Measurements from ENCODE around the gene NUP107.

Gene NUP107

DNA sequence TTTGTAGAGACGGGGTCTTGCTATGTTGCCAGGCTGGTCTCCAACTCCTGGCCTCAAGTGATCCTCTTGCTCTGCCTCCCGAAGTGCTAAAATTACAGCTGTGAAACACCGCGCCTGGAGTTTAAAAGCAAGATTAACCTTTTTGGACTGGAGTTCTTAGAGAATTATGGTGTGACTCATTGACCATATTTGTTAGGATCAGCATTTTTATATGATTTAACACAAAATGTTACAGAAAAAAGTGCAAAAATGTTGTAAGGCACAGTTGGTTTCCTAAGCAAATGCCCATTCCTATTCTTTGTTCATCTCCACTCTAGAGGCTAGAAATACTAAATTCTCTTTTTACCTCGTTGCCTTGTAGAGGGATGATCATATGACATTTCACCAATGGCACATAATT lies 86.8 kb downstream of the NUP107 start:
- no peak for DNase-seq (ENCODE audit: low read depth)

DNA sequence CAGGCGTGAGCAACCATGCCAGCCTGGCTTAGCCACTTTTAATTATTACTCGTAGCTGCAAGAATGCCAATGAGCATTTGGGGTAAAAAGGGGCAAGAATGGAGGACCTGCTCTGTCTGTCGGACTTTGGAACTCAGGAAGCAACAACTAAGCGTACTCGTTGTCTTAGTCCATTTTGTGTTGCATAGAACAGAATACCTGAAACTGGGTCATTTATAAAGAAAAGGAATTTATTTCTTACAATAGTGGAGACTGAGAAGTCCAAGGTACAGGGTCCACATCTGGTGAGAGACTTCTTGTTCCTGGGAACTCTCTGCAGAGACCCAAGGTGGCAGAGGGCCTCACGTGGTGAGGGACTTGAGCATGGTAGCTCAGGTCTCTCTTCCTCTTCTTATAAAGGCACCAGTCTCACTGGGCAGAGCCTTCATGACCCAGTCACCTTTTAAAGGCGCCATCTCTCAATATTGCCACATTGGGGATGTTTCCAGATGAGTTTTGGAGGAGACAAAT lies 88.4 kb downstream of the NUP107 start:
- no peak for DNase-seq (ENCODE audit: low read depth)

- DNase-seq (ENCODE audit: low read depth) = no peak
These were observed 90.3 kb downstream of the NUP107 start for GRCh38 chr12:68776976-68777610.

- DNase-seq (ENCODE audit: low read depth) = no peak
These were observed 92.5 kb downstream of the NUP107 start for GRCh38 chr12:68779280-68779679.

DNA sequence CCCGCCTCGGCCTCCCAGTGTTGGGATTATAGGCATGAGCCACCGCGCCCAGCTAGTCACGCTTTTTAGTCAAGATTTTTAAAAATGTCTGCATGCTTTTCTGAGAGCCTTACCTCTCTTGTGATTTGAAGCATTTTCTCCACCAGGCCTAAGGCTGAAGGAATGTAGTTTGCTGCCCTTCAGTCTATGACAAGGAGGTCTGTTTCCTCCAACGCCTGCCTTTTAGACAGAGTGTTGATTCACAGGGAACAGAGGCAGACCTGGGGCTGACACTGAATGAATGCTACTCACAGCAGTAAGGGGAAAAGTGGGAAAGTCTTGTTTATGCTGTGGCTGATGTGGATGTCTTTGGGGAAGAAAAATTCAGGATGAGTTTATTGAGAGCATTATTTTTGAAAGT lies 94.0 kb downstream of the NUP107 start:
- DNase-seq (ENCODE audit: low read depth) = no peak

DNA sequence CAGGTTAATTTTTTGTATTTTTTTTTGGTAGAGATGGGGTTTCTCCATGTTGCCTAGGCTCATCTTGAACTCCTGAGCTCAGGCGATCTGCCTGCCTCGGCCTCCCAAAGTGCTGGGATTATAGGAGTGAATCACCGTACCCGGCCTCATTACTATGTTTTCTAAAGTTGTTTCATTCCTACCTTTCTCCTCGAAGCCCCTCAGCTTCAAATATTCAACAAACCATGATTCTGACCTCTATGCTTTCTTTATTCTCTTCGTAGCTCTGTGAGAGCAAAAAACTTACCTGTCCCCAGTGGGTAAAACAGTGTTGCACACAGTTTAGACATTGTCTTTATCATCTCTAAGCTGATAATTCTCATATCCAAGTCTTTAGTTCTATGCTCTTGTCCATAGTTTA lies 95.0 kb downstream of the NUP107 start:
- no peak for DNase-seq (ENCODE audit: low read depth)

DNA sequence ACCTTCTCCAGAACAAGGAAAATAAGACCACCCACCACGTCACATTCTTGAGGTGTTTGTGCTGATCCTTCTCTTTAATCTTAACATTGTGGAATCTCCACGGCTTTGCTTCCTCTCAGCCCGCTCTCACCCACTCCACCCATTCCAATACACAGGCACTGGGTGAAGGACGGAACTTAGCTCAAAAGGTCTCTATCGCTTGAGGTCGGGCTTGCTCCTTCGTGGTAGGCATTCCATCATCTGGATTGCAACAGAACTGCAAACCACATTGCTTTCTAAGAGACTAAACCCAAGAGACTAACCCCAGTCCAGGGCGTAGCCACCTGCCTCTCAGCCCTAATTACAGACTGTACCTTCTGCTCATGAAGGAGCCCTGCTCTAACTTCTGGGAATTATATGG lies 97.2 kb downstream of the NUP107 start:
- no peak for DNase-seq (ENCODE audit: low read depth)

DNA sequence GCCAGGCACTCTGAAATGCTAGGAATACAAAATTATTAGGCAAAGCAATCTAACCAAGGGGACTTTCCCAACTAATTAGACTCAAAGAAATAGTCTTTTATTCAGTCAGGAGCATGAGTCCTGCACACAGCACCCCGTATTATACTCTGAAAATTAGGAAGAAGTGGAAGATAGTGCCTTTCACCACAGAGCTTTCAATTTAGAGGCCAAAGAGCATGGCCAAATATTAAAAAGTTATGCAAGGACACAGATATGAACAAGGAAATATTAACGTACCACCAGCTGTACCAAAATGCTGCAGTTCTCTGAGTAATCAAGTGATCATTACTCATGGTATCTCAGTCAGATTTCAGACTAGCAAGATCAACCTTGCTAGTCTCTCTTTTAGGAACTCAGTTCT lies 98.6 kb downstream of the NUP107 start:
- no peak for DNase-seq (ENCODE audit: low read depth)

- DNase-seq (ENCODE audit: low read depth) = no peak
These were observed 99.0 kb downstream of the NUP107 start for GRCh38 chr12:68785823-68786222.

DNA sequence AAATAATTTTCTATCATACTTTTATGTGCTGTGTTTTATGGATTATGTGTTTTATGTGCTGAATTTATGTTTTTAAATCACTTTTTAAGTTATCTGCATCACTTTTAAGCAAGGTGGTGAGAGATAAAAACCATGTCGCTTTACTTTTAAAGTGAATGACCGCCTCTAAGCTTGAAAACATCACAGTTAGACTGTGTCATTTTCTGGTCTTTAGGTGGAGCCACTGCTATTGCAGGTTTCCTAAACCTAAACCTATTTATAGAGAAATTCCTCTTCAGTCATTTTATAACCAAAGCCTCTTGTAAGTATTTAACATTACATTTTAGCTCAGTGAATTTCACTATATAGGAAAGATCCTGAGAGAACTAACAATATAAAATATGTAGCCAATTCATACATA lies 100.2 kb downstream of the NUP107 start:
- DNase-seq (ENCODE audit: low read depth) = no peak

GRCh38 chr12:68788554-68789143 lies 101.9 kb downstream of the NUP107 start:
- DNase-seq (ENCODE audit: low read depth) = no peak

GRCh38 chr12:68789144-68789878 lies 102.5 kb downstream of the NUP107 start:
- no peak for DNase-seq (ENCODE audit: low read depth)

DNA sequence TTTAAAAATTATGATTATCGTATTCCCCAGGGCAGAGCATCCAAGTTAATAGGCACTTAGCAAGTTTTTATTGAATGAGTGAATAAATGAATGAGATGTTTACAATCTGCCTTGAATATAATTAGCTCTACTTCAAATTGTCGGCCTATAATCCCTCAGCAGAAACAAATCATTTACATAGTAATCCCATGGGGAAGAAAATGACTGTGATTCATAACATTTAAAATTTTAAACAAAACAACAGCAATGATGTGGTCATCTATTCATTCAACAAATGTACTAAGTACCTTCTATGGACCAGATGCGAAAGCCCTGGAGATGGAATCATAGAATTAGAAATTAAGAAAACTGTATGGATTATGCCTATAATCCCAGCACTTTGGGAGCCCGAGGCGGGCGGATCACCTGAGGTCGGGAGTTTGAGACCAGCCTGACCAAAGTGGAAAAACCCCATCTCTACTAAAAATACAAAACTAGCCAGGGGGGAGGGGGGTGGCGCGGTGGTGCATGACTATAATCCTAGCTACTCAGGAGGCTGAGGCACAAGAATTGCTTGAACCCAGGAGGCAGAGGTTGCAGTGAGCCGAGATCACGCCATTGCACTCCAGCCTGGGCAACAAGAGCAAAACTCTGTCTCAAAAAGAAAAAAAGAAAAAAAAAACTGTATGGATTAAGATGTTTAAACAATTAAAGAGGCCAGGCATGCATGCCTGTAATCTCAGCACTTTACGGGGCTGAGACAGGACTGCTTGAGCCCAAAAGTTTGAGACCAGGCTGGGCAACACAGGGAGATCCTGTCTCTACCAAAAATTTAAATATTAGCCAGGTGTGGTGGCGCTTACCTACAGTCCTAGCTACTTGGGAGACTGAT lies 103.5 kb downstream of the NUP107 start:
- no peak for DNase-seq (ENCODE audit: low read depth)

DNA sequence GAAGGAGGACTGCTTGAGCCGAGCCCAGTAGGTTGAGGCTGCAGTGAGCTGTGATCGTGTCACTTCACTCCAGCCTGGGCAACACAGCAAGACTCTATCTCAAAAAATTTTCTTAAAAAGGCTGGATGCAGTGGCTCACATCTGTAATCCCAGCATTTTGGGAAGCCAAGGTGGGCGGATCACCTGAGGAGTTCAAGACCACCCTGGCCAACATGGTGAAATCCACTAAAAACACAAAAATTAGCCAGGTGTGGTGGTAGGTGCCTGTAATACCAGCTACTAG lies 104.1 kb downstream of the NUP107 start:
- no peak for DNase-seq (ENCODE audit: low read depth)

DNA sequence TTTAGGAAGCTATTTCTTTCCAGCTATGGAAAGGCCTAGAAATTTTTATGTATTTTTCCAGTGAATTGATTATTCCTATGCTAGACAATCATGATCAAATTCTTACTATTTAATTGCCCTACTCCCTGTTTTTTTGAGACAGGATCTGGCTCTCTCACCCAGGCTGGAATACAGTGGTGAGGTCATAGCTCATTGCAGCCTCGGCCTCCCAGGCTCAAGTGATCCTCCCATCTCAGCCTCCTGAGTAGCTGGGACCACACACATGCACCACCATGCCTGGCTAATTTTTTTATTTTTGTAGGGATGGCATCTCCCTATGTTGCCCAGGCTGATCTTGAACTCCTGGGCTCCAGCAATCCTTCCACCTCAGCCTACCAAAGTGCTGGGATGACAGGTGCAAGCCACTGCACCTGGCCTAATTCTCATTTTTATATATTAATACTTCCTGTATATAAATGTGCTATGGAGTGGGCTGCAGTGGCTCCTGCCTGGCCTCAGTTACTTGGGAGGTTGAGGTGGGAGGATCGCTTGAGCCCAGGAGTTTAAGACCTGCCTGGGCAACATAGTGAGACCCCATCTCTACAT lies 105.2 kb downstream of the NUP107 start:
- DNase-seq (ENCODE audit: low read depth) = no peak

- DNase-seq (ENCODE audit: low read depth) = no peak
These were observed 106.2 kb downstream of the NUP107 start for GRCh38 chr12:68792952-68793351.

DNA sequence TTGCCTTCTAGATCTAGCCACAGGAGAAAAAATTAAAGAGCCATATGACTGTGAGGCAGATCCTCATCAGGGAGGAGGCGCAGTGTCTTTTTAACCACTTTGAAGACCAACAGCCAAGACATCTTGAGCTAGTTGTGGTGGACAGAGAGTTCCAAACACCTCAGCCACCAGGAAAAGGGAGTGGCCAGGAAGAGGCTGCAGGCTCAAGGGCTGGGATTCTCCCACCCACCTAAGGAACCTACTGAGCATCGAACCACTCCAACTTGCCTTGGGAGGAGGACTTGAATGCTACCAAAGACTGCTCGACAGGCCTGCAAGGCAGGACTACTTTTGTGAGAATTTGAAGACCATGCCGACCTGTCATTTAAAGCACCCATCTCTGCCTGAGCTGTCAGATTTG lies 106.7 kb downstream of the NUP107 start:
- no peak for DNase-seq (ENCODE audit: low read depth)

GRCh38 chr12:68793975-68794652 lies 107.3 kb downstream of the NUP107 start:
- no peak for DNase-seq (ENCODE audit: low read depth)

DNA sequence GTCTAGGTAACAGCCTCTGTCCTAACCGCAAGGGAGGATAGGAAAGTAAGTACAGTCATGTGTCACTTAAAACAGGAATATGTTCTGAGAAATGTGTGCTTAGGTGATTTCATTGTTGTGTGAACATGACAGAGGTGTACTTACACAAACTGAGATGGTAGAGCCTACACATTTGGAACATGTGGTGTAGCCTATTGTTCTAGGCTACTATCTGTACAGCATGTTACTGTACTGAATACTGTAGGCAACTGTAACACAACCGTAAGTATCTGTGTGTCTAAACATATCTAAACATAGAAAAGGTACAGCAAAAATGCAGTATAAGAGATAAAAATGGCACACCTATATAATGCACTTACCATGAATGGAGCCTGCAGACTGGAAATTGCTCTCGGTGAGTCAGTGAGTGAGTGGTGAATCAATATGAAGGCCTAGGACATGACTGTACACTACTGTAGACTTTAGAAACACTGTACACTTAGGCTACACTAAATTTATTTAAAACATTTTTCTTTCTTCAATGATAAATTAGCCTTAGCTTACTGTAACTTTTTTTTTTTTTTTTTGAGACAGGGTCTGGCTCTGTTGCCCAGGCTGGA lies 108.0 kb downstream of the NUP107 start:
- no peak for DNase-seq (ENCODE audit: low read depth)

Measured in activated T-helper 9 cell treated with anti-CD3 and anti-CD28 coated beads, Interleukin-2, amount 50 U/mL, for 16 hours (primary cell).